Activated CD4-positive, alpha-beta T cell treated with anti-CD3 and anti-CD28 coated beads, Interleukin-2, amount 50 U/mL, for 24 hours (primary cell): ENCODE data around the gene GGT6.

Experiments used
- DNase-seq, 2 donors: peaks; one replicate each; pipeline ENCODE4 v3.0.0-alpha.2; 2020; ENCODE audit warnings: low read depth in 1 of 2, low spot score in 1 of 2

The GGT6 gene

DNA sequence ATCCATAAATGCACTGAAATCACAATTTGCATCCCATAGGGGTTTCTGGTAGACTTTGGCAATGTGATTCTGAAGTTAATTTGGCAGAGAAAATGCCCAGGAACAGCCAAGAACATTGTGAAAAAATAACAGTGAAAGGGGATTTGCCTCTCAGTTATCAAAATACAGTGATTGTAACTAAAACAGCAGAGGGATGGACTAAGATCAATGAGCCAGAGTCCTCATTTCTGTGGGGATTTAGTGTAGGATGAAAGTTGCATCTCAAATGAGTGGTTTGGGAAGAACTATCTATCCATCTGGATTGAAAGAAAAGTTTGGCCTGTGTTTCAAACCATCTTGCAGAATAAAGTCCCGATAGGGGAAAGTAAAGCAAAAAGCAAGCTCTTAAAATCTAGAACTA is 33.2 kb downstream of the GGT6 start:
- DNase-seq, result no peak

DNA sequence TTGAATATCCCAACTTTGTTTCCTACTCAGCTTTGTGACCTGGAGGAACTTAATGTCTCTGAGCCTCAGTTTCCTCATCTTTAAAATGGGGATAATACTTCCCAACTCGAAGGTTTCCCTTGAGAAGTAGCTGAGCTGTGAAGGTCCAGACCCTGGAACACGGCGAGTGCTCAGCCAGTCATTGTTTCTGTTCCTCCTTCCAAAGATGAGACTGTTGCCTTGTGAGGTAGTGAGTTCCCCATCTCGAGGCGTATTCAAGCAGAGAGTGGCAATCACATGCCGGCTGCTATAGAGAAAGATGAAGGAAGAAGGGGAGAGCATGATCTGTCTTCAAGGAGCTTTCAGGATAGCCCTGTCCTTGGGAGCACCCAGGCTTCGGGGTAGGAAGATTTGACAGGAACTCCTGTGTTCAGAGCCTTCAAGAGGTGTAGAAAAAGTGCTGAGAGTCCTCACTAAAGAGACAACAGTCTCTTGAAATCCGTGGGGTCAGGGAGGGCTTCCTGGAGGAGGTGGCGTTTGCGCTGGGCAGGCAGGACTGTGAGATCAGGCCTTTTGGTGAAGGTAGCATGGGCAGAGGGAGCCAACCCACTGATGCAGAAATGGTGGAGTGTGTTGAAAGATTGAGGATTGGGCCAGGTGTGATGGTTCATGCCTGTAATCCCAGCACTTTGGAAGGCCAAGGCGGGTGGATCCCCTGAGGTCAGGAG is 34.5 kb downstream of the GGT6 start:
- no peak for DNase-seq

DNA sequence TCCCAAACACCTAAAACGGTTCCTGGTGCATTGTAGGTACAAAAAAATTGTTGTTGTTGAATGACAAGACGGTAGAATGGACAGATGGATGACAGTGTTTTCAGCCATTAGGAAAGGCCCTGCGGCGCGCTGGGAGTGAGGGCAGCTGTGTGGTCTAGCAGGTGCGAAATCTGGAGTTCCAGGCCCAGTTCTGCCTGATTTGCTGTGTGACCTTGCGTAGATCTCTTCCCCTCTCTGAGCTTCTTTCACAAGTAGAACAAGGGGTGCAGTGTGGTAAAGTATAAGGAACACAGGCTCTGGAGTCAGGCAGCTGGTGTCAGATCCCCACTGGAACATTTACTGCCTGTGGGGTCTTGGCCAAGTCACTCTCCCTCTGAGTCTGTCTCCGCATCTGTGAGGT is 36.4 kb downstream of the GGT6 start:
- DNase-seq, result no peak

- DNase-seq, result no peak
Measured at GRCh38 chr17:4522661-4523060, 37.7 kb downstream of the GGT6 start.

DNA sequence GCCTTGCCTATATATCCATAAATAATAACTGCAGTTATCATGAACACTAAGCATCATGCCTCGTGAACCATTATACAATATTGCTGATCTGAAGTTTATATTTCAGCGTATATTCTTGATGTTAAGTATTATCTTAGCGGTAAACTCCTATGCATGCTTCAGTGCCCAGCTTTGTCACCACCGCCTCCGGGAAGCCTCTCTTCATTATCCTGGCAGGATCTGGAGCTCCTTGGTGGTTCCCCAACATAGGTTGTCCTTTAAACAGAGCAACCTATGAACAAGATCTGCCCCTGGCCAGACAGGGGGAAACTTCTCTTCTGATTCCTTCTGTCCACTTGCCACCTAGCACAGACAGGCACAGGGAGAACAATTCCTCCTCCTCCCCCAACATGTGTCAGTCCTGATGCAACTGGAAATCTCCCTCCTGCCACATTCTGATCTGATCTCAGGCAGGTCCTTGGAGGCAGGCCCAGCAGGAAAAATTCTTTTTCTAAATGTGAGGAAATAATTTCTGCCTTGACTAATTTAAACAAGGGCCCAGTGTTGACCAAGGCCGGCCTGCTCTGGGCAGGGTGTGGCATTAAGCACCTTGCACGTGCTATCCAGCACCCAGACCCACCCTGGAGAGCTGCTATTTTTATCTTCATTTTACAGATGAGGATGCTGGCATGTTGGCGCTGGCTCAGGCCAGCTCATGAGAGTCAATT is 39.3 kb downstream of the GGT6 start:
- no peak for DNase-seq

DNA sequence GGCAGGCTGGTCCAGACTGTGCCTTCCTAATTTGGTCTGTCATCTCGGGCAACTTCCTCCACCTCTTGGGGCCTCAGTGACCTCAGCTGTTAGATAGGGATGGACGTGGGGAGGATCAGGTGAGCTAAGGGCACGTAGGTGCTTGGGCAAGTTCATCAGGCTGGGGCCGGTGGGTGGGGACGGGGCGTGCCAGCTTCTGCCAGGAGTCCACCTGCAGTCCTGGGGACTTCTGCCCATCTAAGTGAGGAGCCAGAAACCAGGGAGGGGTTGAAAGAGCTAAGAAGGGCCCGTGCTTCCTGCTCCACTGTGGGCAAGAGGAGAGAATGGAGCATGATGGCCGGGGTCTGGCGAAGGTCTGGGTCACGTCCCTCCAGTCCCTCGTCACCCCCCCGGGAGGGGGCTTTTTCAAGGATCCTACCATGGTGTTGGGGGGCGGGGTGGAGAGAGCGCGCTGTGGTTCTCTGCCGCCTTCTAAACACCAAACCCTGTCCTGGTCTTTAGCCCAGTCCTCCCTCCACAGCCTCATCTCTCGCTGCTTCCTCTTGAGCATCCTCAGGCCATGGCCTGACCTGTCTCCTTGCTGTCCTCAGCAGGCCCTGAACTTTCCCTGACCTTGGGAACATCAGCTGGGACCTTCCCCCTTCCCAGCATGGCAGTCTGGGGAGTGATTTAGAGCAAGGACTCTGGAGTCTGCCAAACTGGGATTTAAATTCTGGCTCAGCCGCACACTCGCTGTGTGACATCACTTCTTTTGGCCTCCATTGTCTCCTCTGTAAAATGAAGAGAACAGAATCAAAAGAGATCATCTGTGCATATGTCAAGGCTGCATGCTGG is 40.1 kb downstream of the GGT6 start:
- DNase-seq, result no peak

- DNase-seq, result no peak
Measured at GRCh38 chr17:4519361-4519788, 41.0 kb downstream of the GGT6 start.

DNA sequence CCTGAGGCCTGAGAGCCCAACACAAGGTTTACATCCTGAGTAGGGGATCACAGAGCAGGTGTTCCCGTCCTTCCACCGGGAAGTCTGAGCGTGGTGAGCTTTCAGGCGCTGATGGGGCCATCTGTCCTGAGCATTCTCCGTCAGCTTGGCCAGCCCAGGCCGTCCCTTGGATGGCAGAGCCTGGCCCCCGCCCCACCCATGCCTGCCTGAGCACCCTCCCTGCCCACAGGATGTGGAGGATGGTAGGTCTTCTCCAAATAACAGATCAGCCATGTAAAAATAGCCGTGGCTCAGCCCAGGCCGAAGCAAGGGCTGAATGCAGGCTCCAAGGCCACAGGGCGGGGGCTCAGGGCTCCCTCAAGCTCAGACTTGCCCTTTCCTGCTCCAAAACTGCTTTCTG is 41.5 kb downstream of the GGT6 start:
- DNase-seq, result no peak

- DNase-seq, result no peak
Measured at GRCh38 chr17:4516735-4517134, 43.6 kb downstream of the GGT6 start.

- no peak for DNase-seq
Measured at GRCh38 chr17:4515501-4515900, 44.9 kb downstream of the GGT6 start.

- no peak for DNase-seq
Measured at GRCh38 chr17:4514779-4515178, 45.6 kb downstream of the GGT6 start.

DNA sequence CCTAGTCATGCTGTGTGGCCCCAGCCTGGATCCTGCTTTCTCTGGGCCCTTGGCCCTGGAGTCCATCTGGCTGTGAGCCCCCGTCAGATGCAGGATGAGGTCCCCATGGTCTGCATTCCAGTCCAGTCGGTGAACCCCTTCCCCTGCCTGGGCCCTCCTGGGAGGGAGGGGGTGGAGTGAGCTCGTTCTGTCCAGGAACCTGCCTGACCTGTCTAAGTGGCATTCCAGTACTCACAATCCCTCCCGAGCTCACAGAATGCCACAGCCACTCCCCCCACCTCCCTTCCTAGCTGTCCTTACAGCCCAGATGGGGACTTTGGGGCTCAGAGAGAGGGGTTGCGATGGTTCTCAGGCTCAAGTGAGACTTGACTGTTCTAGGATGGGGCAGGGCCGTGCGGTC is 46.2 kb downstream of the GGT6 start:
- no peak for DNase-seq

DNA sequence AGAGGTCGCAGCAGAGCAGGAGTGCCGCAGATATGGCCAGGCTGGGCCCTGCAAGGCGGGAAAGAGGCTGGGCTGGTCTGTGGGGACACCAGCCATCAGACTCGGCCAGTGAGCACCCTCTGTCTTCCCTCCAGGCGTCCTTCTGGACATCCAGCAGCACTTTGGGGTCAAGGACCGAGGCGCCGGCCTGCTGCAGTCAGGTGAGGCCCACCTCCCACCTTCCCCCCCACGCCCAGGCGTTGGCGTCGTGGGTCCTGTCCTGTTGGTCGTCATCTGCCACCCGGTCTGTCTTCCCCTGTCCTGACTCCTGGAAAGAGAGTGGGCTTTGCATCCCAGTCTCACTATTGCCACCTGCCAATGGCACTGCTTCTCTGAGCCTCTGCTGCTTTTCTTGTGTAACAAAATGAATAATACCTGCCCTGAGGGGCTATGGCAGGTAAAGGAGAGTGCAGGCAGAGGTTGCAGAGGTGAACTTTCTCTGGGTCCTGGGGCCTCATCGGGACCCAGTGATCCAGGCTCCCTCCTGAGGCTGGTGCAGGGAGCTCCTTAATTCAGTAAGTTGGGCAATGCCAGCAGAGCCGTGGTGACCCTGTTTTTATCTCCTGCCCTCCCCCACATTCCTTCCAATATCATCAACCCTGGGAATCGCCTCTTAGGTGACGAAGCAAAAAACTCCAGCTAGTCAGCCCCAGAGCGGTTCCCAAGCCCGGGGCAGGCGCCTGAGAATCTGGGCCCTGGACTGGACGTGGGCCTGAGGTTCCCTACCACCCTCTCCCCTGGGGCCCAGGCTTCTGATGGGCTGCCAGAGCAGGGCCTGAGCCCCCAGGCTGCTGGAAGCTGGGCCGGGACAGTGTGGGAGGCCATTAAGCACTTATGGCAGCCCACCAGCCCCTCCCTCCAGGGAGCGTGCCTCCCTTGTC is 47.0 kb downstream of the GGT6 start:
- DNase-seq, result no peak

DNA sequence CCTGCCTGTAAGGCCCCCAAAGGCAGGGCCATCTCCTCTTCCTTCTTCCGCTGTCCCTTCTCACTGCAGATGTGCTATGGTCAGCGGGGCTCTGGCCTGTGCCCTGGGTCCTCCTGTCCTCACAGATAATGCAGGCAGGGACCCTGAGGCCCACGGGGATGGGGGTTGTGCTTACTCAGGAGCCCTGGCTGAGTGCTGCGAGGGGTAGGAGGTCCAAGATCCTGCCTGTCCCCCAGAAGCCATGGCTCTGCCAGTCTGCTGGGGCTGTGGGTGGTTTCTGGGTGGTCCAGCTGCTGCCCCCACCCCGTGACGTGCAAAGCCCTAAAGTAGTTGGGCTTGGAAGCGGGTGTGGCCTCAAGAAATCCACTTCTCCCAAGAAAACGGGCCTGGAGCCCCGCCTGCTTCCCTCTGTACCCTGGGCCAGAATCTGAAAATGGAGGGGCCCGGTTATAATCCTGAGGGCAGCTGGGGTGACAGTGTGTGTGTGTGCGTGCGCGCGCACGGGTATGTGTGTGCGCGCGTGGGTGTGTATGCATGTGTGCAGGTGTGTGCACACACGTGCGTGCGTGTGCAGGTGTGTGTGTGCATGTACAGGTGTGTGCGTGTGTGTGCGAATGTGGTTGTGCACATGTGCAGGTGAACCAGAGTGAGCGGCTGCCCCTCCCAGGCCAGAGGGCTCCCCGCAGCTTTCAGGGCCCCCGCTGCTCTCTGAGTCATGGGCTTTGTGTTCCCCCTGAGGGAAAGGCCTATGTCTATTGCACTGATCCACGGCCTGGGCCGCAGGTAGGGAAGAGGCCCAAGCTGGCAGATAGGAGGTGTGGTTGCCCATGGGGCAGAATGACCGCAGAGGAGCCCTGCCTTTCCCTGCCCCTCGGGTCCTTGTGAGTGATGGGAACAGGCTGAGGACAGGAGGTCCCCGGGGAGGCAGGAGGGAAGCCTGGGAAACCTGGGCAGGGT is 47.9 kb downstream of the GGT6 start:
- DNase-seq, result no peak

GRCh38 chr17:4511199-4511932 is 49.0 kb downstream of the GGT6 start:
- no peak for DNase-seq

DNA sequence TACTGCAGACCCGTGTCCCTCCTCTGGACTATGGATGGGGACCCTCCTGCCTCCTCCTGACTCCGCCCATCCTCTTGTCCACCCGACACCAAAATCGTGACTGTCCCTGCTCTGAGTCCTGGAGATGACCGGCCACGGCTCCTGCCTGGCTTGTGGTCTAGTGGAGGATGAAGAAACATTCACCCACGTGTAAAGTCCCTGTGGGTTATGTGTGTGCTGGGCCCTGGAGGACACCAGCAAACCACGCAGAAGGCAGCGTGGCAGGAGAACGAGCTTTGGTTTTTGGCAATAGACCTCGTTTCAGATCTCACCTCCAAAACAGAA is 49.8 kb downstream of the GGT6 start:
- DNase-seq, result no peak

DNA sequence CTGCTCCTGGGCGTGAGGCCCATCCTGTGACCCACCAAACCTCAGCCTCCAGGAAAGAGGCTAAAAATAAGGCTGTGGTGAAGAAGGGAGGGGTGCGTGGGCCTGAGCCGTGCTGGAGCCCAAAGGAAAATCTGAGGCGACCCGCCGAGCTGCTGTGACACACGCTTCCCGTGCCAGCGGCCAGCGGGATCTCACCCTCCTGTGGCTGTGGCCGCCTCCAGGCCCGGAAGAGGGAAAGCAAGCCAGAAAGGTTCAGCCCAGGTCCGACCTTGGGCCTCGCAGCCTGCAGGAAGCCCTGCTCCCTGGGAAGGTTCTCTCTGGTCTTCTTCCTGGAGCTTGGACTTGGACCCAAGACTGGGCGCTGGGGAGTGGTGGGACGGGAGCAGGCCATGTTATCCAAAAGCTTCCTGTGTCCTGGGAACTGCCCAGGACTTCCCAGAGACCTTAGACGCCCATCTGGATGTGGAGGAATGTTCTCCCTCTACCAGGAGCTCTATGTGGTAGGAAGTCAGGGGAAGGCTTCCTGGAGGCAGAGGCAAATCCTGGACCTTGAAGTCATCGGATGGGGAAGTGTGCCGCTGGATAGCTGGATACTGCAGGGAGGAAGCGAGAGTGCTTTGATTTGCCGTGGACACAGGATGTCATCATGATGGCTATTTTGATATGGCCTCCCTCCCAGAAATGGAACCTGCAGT is 50.3 kb downstream of the GGT6 start:
- no peak for DNase-seq

GRCh38 chr17:4509401-4509800 is 51.0 kb downstream of the GGT6 start:
- DNase-seq, result no peak

- DNase-seq, result no peak
Measured at GRCh38 chr17:4508207-4508606, 52.2 kb downstream of the GGT6 start.
